HCT116 (cell line): ENCODE results near the gene BRD2.

ENCODE experiments used
- CEBPB ChIP-seq: IDR thresholded peaks from 2 replicates; pipeline ENCODE4 v1.6.1; 2012; ENCODE audit warnings: low read depth
- POLR2A ChIP-seq: IDR thresholded peaks from 2 replicates; pipeline ENCODE4 v1.7.0; 2011; ENCODE audit warnings: borderline replicate concordance; ENCODE audit not compliant: insufficient read depth, insufficient read length; ENCODE audit errors: extremely low read depth
- TF ChIP-seq, protein P1 (sequence below), 3 experiments: fragments of 200-600 bp in 1 of 3; sonication (generic) in 1 of 3; IDR thresholded peaks in 2 of 3; conservative IDR thresholded peaks in 1 of 3; 2 replicates each; pipeline ENCODE4 v1.5.1; 2012 to 2017; ENCODE audit warnings: low read depth in 2 of 3, low read length in 2 of 3, antibody characterized with exemption in 1 of 3, borderline replicate concordance in 1 of 3, control low read depth in 1 of 3, mild to moderate bottlenecking in 1 of 3, mixed read lengths in 1 of 3, mixed run types in 1 of 3, moderate library complexity in 1 of 3; ENCODE audit not compliant: insufficient read depth in 1 of 3

DNA sequence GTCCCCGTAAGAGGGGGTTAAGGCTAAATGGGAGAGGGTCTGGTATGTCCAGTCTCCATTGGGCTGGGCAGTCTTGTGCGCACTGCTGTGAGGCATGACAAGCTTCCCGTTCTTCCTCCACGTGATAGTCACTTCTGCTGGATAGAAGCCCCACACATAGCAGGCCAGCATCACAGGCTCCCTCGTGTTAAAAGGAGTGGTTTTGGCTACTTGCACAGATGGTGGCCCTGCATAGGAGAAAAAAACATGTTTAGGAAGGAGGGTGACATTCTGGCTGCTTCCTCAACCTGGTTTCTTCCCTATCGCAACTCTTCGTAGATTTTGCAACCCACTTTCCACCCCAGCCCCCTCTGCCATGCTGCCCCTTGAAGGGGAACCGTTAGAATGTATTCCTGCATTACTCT is 31.2 kb upstream of the BRD2 start:
- no peak for TF ChIP-seq CEBPB
- TF ChIP-seq, protein P1, sequence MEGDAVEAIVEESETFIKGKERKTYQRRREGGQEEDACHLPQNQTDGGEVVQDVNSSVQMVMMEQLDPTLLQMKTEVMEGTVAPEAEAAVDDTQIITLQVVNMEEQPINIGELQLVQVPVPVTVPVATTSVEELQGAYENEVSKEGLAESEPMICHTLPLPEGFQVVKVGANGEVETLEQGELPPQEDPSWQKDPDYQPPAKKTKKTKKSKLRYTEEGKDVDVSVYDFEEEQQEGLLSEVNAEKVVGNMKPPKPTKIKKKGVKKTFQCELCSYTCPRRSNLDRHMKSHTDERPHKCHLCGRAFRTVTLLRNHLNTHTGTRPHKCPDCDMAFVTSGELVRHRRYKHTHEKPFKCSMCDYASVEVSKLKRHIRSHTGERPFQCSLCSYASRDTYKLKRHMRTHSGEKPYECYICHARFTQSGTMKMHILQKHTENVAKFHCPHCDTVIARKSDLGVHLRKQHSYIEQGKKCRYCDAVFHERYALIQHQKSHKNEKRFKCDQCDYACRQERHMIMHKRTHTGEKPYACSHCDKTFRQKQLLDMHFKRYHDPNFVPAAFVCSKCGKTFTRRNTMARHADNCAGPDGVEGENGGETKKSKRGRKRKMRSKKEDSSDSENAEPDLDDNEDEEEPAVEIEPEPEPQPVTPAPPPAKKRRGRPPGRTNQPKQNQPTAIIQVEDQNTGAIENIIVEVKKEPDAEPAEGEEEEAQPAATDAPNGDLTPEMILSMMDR (IDR thresholded peaks at IDR 0.05 in 2 of 3, conservative IDR thresholded peaks at IDR 0.05 in 1 of 3; ENCODE audit: borderline replicate concordance in 1 of 3, insufficient read depth in 1 of 3, low read depth in 2 of 3, low read length in 2 of 3): no peak
- no peak for TF ChIP-seq POLR2A
